Bronchial smooth muscle cell (primary cell): ENCODE measurements around the gene TEX48. TPM values are rescaled to one million over a fixed set of nuclear protein-coding genes. Genes with fewer than 3 reads are reported as not detected.

Source experiments
- total RNA-seq: library from RNA; depleted of rRNA; stranded (reverse); fragments of >200 nt; gene quantifications from 2 replicates; pipeline ENCODE4 v1.2.1, GENCODE V29; 2014

Gene TEX48, protein sequence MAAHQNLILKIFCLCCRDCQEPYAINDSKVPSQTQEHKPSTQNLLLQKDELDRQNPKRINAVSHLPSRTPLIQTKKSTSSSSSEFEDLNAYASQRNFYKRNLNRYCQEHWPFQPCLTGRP
- not detected in 2 replicates for total RNA-seq

DNA sequence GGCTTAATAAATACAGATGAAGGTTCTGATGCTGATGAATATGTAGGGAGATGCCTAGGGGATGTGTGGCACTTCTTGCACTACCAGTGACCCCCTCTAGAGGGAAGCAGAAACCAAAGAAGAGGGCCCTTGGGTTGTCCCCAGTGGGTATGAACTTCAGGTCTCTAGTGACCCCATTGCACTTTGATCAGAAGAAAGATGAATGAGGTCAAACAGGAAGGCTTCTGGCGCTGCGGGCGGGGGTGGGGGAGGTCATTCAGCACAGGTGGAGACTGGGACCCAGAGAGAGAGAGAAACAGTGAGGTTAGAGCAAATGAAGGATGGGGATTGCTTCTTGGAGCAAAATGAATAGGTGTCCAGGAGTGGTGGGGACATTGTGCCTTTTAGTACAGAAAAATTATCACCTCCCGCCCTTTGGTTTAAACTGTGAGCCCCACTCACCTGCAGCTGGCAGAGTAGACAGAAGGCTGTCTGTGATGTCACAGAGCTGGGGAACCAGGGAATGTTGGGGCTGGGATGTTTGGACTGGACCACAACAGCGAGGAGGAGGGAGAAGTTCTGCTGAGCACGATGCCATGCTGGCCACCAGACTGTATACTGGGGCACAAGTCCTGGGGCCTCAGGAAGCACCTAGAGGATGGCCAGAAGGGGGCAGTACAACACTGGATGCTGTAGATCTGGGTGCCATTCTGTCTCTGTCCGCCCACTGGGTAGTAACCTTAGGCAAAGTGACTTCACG, at the start of gene TEX48:
TSS of gene TEX48 (minus strand) at position 599 of the 739 bp plus-strand sequence. CDS start 10,469 bp downstream, outside the sequence.

DNA sequence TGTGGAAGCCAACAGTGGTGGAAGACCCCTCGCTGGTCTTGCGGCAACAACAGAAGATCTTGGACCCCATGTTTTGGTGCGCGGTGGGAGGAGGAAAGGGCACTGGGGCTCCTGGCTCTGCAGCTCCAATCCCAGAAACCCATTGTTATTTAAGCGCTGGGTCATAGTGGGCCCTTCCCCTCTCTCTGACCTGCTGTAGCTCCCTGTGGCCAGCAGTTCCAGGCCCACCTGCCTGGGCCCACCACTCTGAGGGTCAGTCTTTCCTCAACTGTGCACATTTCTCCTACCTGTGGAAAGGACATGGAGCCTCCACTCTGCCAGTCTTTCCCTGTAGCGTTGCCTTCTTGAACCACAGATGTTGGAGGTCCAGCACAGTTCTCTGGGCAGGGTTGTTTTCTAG, 24.3 kb downstream of the TEX48 start, which contains the start of gene TEX53:
TSS of gene TEX53 (minus strand) at position 101 of the 400 bp plus-strand sequence. CDS start at position 70, 31 bp downstream.

Other genes starting within 250 kb of the TEX48 start
- gene WHRN, start 176.7 kb downstream of the TEX48 start, total RNA-seq = 1.4 and 1.5 TPM in 2 replicates
- gene ATP6V1G1, start 94.4 kb downstream of the TEX48 start, total RNA-seq = 48.5 and 100 TPM in 2 replicates
- gene TMEM268, start 70.9 kb downstream of the TEX48 start, total RNA-seq = 1.7 and 2.8 TPM in 2 replicates
- gene TEX53, start 24.4 kb downstream of the TEX48 start, total RNA-seq = not detected in 2 replicates
- gene TNFSF15, start 123.8 kb upstream of the TEX48 start, total RNA-seq = 0.09 and 0.16 TPM in 2 replicates
- gene TNFSF8, start 248.4 kb upstream of the TEX48 start, total RNA-seq = not detected in 2 replicates